ENCODE measurements around the gene ICOSLG.

- TF ChIP-seq CTCF (IDR thresholded peaks at IDR 0.05), result no peak
- TF ChIP-seq POLR2A (IDR thresholded peaks at IDR 0.05), result no peak
These were observed 21.0 kb upstream of the ICOSLG start, which contains the start of gene DNMT3L for GRCh38 chr21:44261675-44262295.
